ENCODE measurements around the gene PPP1R11. TPM values are rescaled to one million over a fixed set of nuclear protein-coding genes. Genes with fewer than 3 reads are reported as not detected.

Gene PPP1R11
- total and polyA plus RNA-seq, 2 of the 13 experiments (the other 11 are each of a cell fraction or from before 2014, with no cell fraction given): 32.1 to 58.9 TPM

DNA sequence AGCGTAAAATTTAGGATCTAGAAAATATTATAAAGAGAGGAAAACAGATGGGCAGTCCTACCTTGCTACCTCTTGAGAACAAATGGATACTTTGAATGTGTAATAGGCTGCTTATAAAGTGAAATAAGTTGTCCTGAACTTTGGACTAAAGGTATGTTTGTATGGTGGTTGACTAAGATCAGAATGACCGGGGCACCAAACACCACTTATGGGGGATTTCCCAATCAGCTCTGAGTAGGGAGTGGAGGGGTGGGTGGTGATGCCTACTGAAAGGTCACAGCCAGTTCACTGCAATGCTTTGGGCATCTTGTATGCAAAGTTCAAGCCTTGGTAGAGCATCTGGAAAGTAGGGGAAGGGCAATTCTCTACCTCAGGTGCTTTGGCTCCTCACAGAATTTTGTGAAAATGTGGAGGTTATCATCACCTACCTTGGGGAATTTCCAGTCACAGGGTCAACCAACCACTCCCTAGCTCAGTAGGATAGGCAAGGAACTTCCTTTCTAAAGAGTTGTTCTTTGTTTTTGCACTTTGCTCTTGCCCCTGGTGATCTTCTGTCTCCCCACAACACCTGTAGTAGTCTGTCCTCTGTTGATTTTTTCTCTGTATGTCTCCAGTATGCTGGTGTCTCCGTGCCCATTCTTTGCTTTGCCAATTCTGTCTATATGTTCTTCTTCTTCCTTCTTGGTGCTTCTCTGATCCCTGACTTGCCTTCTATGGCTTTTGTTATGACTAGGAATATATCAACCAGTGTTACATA is 46.2 kb downstream of the PPP1R11 start, which contains the start of gene TRIM31 (continued):
- TF ChIP-seq, protein P1, sequence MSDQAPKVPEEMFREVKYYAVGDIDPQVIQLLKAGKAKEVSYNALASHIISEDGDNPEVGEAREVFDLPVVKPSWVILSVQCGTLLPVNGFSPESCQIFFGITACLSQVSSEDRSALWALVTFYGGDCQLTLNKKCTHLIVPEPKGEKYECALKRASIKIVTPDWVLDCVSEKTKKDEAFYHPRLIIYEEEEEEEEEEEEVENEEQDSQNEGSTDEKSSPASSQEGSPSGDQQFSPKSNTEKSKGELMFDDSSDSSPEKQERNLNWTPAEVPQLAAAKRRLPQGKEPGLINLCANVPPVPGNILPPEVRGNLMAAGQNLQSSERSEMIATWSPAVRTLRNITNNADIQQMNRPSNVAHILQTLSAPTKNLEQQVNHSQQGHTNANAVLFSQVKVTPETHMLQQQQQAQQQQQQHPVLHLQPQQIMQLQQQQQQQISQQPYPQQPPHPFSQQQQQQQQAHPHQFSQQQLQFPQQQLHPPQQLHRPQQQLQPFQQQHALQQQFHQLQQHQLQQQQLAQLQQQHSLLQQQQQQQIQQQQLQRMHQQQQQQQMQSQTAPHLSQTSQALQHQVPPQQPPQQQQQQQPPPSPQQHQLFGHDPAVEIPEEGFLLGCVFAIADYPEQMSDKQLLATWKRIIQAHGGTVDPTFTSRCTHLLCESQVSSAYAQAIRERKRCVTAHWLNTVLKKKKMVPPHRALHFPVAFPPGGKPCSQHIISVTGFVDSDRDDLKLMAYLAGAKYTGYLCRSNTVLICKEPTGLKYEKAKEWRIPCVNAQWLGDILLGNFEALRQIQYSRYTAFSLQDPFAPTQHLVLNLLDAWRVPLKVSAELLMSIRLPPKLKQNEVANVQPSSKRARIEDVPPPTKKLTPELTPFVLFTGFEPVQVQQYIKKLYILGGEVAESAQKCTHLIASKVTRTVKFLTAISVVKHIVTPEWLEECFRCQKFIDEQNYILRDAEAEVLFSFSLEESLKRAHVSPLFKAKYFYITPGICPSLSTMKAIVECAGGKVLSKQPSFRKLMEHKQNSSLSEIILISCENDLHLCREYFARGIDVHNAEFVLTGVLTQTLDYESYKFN (CRISPR knock-in tag; conservative IDR thresholded peaks at IDR 0.05): 0 out of 2 replicates have a peak, but pooled peaks have one; percentile 35
- TF ChIP-seq, protein P2, sequence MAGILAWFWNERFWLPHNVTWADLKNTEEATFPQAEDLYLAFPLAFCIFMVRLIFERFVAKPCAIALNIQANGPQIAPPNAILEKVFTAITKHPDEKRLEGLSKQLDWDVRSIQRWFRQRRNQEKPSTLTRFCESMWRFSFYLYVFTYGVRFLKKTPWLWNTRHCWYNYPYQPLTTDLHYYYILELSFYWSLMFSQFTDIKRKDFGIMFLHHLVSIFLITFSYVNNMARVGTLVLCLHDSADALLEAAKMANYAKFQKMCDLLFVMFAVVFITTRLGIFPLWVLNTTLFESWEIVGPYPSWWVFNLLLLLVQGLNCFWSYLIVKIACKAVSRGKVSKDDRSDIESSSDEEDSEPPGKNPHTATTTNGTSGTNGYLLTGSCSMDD (CRISPR knock-in tag; IDR thresholded peaks at IDR 0.05): no peak
- peak; percentile 69; the same call in 1 of the 2 replicates for TF ChIP-seq RXRA (CRISPR knock-in tag; IDR thresholded peaks at IDR 0.05)
- peak; percentile 56 for TF ChIP-seq ASH2L (IDR thresholded peaks at IDR 0.05; ENCODE audit: insufficient read length, low read depth, low read length)
- TF ChIP-seq, protein P3, sequence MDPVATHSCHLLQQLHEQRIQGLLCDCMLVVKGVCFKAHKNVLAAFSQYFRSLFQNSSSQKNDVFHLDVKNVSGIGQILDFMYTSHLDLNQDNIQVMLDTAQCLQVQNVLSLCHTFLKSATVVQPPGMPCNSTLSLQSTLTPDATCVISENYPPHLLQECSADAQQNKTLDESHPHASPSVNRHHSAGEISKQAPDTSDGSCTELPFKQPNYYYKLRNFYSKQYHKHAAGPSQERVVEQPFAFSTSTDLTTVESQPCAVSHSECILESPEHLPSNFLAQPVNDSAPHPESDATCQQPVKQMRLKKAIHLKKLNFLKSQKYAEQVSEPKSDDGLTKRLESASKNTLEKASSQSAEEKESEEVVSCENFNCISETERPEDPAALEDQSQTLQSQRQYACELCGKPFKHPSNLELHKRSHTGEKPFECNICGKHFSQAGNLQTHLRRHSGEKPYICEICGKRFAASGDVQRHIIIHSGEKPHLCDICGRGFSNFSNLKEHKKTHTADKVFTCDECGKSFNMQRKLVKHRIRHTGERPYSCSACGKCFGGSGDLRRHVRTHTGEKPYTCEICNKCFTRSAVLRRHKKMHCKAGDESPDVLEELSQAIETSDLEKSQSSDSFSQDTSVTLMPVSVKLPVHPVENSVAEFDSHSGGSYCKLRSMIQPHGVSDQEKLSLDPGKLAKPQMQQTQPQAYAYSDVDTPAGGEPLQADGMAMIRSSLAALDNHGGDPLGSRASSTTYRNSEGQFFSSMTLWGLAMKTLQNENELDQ (CRISPR knock-in tag; IDR thresholded peaks at IDR 0.05; ENCODE audit: borderline replicate concordance): no peak
- peak; percentile 90 for TF ChIP-seq RARA (CRISPR knock-in tag; IDR thresholded peaks at IDR 0.05)
- no peak for TF ChIP-seq SOX6 (IDR thresholded peaks at IDR 0.05)
- TF ChIP-seq SOX6 (CRISPR knock-in tag; IDR thresholded peaks at IDR 0.05): 0 out of 2 replicates have a peak, but pooled peaks have one; percentile 15
- TF ChIP-seq, protein P4, sequence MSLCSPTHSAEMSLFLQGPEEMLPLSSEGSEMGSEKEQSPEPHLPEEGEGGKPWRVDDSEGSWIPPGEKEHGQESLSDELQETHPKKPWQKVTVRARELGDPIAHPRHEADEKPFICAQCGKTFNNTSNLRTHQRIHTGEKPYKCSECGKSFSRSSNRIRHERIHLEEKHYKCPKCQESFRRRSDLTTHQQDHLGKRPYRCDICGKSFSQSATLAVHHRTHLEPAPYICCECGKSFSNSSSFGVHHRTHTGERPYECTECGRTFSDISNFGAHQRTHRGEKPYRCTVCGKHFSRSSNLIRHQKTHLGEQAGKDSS (CRISPR knock-in tag; IDR thresholded peaks at IDR 0.05; ENCODE audit: borderline replicate concordance, low read depth): no peak
- TF ChIP-seq RORA (CRISPR knock-in tag; IDR thresholded peaks at IDR 0.05): no peak
- no peak for TF ChIP-seq SYNCRIP (IDR thresholded peaks at IDR 0.05; ENCODE audit: insufficient read depth, low read depth, low read length)
- TF ChIP-seq ZSCAN31 (CRISPR knock-in tag; IDR thresholded peaks at IDR 0.05; ENCODE audit: low read depth): no peak
- TF ChIP-seq RXRB (CRISPR knock-in tag; IDR thresholded peaks at IDR 0.05; ENCODE audit: borderline replicate concordance): peak; percentile 36; the same call in 1 of the 2 replicates
- peak; percentile 48 for TF ChIP-seq FOSL2 (CRISPR knock-in tag; IDR thresholded peaks at IDR 0.05)
- peak; percentile 59; the same call in 1 of the 2 replicates for TF ChIP-seq RBAK (CRISPR knock-in tag; IDR thresholded peaks at IDR 0.05)
- no peak for TF ChIP-seq AGO2 (optimal IDR thresholded peaks at IDR 0.05; ENCODE audit: low read depth, low read length)
- TF ChIP-seq GATAD2A (CRISPR knock-in tag; IDR thresholded peaks at IDR 0.05): peak; percentile 40; the same call in 1 of the 2 replicates
- peak; percentile 24; the same call in 1 of the 2 replicates for TF ChIP-seq HDAC1 (CRISPR knock-in tag; IDR thresholded peaks at IDR 0.05)
- TF ChIP-seq SOX13 (IDR thresholded peaks at IDR 0.05): no peak
- peak in 1 of 2 experiments; percentile 19; a peak in 1 of 4 replicates for TF ChIP-seq SOX13 (CRISPR knock-in tag; conservative IDR thresholded peaks at IDR 0.05 in 1 of 2, IDR thresholded peaks at IDR 0.05 in 1 of 2)
- TF ChIP-seq HOXA9 (CRISPR knock-in tag; IDR thresholded peaks at IDR 0.05; ENCODE audit: borderline replicate concordance): no peak
- peak; percentile 53; the same call in 1 of the 2 replicates for TF ChIP-seq ZNF644 (CRISPR knock-in tag; IDR thresholded peaks at IDR 0.05; ENCODE audit: low read depth)
